HG03378 (cell line): ENCODE measurements around the gene ZNF420.

Source experiments
- ATAC-seq: cut with Tn5 transposase; IDR thresholded peaks from one replicate; pipeline ENCODE4 v1.9.1; 2021; ENCODE audit warnings: mild to moderate bottlenecking, moderate library complexity; ENCODE audit not compliant: unreplicated experiment

ZNF420 gene

DNA sequence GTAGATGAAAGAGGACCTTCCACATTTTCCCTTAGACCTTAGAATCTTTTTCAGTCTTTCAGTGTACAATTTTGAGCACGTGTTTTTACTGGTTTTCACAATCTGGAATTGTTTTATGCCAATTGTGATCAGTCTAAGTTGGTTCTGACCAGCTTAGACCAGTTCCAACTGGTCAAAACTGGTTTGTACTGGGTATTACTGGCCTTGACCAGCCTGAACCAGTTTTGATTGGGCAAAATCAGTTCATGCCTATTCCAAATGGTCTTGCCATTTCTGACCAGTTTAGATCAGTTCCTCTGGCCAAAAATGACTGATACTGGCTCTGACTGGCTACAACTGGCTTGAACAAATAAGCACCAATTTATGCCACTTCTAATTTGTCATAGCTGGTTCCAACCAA is 57.9 kb downstream of the ZNF420 start:
- no peak for ATAC-seq

DNA sequence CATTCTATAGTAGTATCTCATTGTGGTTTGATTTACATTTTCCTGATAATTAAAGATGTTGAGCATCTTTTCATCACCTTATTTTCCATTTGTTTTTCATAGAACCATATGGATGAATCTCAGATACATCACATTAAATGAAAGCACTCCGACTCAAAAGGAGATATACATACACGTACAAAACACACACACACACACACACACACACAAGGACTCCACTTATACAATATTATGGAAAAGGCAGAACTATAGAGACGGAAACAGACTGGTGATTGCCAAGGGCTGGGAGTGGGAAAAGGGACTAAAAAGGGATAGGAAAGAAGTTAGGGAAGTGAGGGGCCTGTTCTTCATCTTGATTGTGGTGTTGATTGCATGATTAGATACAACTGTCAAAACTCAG is 70.0 kb downstream of the ZNF420 start:
- no peak for ATAC-seq

GRCh38 chr19:37160153-37160552 is 81.9 kb downstream of the ZNF420 start:
- no peak for ATAC-seq

DNA sequence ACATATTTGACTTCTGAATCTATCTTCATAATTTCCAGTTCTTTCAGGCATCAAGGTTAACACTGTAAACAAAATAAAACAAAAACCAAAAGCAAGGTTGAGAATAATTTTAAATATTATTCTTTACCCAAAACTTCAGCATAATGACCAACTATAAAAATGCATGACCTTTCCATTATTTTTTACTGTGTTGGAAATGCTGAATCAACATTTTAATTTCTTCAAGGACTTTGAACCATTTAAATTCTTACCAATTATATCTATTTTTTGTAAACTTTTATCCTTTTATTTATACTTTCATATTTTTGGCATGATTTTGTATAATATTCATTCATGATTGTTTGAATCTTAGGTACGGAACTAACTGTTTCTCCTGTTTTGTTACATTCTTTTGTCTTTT is 87.4 kb downstream of the ZNF420 start:
- no peak for ATAC-seq

- ATAC-seq: peak; percentile 88
Measured at GRCh38 chr19:37172368-37173366, 94.4 kb downstream of the ZNF420 start, which contains the start of gene ZNF585A. Gene ZNF585A, minus strand, starts transcription at chr19:37172695. Its CDS starts 2,785 bp downstream, at chr19:37169910.
